Activated CD4-positive, alpha-beta T cell treated with anti-CD3 and anti-CD28 coated beads for 4 hours (primary cell): ENCODE results near the gene PPIL3.

Source experiments
- DNase-seq, 2 donors: peaks; one replicate each; pipeline ENCODE4 v3.0.0-alpha.2; 2020

PPIL3 gene

DNA sequence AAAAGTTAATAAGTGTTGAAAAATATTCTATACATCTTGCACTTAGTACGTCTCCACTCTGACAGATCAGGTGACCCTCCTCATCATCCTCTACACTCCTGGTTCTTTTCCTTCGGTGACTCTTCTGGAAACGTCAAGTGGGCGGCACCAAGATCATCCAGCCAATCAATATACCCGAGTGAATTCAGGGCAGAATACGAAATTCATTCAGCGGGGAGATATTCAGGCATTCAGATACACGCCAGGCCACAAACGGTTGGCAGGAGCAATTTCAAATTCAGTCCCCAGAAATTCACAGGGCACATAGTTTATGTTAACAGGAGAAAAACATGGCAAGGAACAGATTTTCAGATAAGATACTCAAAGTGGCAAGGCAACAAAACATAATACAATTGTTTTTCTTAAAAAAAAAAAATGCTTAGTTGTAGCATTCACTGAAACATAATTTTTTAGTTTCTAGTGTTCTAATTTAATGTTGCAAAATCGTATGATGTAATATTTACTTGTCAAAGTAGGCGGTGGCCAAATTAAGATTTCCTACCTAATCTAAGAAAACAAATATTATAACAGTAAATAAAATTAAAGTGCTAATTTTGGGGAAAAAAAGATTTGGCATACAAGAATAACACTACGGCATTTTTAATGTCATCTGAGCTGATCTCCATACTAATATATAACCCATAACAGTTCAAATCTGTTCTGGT is 28.6 kb downstream of the PPIL3 start:
- DNase-seq = no peak

DNA sequence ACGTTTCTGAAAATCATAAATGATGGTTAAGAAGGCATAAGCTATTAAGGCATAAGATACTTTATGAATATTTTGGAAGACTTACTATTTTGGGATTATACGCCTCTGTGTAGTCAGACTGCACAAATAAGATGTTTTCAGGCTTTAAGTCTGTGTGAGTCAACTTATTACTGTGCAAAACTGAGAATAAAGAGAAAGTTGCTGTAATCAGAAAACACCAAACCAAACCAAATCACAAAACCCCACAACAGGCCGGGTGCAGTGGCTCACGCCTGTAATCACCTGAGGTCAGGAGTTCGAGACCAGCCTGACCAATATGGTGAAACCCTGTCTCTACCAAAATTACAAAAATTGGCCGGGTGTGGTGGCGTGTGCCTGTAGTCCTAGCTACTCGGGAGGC is 32.1 kb downstream of the PPIL3 start:
- no peak for DNase-seq

DNA sequence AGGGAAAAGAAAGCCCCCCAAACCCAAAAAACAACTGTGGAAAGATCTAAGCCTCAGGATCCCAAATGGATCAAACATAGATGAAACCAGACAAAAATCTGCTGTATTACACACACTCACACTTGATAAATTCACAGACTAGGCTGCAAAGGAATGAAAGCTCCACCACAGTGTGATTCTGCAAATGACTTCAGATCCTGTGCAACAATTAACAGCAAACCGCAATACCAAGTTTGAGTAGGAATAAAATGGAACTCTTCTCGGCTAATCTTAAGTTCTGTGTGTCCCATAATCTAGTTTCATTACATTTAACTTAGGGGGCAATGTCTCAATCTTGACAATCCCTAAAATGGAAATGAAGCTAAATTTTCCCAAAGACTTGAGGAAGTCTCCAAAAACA is 36.3 kb downstream of the PPIL3 start:
- no peak for DNase-seq

DNA sequence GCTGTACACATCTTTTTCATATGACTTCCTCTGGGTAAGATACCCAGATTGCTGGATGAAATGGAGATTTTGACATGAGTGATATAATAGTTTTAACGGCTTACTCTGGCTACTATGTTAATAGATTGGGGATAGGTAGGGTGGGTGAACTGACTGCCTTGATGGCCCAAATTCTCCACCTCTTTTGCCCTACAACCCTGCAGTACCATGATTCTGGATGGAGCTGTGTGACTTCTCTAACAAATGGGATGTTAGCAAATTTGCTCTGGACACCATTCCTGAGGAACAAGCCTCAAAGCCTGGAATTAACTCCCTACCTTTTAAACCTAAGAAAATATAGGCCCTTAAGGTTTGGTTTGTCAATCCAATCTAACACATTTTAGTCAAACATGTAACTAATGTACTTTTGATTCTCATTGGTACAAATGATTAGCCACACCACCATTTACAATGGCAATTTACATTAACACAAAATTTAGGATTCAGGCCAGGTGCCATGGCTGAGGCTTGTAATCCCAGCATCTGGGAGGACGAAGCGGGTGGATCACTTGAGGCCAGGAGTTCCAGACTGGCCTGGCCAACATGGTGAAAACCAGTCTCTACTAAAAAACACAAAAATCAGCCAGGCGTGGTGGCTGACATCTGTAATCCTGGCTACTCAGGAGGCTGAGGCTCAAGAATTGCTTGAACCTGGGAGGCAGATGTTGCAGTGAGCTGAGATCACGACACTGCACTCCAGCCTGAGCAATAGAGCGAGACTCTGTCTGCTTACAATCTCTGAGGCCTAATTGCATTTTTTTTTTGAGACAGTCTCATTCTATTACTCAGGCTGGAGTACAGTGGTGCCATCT is 37.3 kb downstream of the PPIL3 start:
- DNase-seq = no peak

DNA sequence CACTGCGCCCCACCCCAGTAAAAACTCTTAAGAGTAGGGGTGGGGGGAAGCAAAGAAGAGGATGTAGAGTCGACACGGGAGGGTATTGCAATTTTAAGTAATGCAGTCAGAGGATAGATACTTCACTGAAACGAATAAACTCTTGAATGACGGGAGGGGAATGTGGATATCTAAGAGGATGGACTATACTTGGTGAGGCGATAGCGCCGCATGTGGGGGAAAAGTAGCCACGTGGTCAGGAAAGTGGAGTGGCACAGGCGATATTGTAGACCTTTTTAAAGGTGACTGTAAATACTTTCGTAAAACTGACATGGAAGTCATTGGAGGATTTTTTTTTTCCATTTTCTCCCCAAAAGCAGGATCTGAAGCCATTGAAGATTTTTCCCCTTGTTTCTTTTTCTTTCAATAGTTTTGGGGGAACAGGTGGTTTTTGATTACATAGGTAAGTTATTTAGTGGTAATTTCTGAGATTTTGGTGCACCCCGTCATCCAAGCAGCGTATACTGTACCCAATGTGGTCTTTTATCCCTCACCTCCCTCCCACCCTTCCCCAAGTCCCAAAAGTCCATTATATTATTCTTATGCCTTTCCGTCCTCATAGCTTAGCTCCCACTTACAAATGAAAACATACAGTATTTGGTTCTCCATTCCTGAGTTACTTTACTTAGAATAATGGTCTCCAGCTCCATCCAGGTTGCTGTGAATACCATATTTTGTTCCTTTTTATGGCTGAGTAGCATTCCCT is 38.2 kb downstream of the PPIL3 start:
- no peak for DNase-seq

DNA sequence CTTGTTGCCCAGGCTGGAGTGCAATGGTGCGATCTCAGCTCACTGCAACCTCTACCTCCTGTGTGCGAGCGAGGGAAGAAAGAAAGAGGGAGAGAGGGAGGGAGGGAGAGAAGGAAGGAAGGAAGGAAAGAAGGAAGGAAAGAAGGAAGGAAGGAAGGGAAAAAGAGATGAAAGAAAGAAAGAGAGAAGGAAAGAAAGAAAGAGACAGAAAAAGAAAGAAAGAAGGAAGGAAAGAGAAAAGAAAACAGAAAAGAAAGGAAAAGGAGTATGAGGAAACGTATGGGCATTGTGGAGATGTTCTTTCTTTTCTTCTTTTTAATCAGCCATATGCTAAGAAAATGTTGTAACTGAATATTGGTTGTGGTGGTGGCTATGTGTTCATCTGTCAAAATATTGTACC is 40.9 kb downstream of the PPIL3 start:
- DNase-seq = no peak

DNA sequence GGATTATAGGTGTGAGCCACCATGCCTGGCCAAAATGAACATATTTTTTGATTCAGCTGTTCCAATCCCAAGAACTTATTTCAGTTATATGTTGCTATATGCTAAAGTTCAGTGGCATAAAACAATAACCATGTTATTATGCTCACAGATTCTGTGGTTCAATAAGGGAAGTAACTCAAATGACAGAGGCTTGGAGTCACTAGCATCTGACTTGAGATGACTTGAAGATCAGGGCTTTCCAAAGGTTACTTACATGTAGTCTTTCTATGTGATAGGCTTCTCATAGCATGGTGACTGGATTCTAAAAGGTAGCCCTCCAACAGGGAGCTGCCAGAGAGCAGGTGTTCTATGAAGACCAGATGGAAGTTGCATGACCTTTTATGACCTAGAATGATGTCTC is 41.6 kb downstream of the PPIL3 start:
- no peak for DNase-seq

DNA sequence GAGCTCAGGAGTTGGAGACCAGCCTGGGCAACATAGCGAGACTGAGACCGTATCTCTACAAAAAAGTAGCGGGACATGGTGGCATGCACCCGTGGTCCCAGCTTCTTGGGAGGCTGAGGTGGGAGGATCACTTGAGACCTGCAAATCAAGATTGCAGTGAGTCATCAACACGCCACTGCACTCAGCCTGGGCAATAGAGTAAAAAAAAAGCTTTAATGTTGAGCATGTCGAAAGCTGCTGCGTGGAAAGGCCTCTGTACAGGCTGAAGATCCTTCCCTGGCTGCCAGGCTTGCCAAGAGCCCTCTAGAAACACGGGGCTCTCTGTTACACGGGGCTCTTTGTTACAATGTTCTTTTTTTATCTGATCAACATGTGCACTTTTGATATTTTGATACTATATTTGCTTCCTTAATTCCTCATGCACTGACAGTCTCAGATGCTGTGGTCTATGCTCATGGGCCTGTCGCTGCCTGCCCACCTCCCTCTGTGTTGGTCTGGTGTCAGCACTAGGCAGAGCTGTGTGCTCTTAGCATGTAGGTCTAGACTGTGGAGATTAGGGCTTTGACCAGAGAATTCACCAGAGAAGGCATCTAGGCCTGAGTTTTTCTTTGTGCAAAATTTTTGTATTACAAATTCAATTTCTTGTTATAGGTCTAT is 43.1 kb downstream of the PPIL3 start:
- DNase-seq = no peak

DNA sequence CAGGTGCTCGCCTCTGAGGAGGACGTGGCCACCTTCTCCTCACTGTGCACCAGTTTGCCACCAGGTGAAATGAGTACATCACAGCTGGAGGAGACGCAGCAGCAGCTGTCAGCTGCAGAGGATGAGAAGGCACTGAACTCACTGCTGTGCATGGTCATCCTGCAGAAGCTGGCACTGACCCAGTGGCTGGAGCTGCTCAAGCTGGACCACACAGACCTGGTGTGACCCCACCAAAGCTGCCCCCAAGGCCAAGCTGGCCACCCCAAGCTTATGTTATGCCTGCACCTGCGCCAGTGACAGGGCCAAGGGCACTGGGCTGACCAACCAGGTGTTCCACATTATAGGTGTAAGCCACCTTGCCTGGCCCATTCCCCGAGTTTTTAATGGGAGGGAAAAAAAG is 43.7 kb downstream of the PPIL3 start:
- no peak for DNase-seq

DNA sequence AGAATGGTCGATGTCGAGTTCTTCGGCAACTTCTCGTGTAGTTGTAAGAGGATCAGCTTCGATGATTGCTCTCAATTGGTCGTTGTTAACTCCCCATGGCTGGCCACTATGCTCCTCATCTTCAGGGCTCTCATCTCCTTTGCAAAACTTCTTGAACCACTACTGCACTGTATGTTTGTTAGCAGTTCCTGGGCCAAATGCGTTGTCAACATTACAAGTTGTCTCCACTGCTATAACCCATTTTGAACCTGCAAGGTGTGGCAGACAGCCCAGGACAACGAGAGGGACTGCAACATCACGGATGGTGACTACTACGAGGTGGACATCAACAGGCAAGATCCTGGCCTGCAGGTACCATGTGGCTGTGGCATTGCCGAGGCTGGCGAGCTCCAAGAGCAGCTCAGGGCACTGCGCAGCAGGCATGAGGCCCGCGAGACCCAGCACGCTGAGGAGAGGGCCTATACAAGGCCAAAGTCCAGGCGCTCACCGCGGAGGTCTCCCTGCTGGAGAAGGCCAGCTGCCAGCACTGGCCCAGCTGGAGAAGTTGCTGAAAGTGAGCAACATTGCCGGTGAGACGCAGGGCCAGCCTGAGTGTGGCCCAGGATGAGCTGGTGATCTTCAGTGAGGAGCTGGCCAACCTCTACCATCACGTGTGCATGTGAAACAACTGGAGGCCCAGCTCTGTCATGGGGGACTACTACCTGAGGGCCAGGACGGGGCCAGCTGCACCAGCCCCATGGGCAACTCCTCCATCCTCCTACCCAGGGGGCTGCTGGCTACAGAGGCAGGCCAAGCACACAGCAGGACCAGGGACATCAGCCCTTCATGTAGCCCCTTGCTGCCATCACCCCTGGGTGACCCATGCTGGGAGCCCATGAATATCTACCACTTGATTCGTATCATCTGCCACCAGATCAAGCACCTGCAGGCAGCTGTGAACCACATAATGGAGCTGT is 44.6 kb downstream of the PPIL3 start:
- no peak for DNase-seq

DNA sequence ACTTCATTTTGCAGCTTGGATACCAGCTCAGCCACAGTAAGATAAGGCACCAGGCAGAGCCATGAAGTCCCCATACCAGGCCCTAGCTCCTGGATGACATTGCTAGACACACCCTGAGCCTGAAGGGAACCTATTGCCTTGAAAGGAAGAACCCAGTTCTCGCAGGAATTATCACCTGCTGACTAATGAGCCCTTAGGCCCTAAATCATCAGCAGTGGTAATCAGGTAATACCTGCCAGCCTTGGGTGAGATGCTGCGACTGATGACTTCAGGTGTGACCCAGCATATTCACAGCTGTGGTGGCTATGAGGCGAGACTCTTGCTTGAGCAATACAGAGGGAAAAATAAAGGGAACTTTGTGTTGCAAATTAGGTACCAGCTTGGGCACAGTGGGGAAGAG is 49.4 kb downstream of the PPIL3 start:
- DNase-seq = no peak

DNA sequence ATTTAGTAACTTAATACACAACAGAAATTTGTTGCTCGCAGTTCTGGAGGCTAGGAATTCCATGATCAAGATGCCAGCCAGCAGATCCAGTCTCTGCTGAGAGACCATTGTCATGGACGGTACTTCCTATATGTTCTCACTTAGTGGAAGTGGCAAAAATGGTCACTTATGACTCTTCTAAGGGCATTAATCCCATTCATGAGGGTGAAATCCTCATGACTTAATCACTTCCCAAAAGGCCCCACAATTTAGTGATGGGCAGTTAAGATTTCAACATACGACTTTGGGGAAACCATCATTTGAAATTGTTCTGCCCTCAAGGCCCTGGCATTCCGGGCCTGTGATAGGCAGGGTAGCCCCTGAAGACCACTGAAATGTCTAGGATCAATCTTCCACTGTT is 54.2 kb downstream of the PPIL3 start:
- no peak for DNase-seq

DNA sequence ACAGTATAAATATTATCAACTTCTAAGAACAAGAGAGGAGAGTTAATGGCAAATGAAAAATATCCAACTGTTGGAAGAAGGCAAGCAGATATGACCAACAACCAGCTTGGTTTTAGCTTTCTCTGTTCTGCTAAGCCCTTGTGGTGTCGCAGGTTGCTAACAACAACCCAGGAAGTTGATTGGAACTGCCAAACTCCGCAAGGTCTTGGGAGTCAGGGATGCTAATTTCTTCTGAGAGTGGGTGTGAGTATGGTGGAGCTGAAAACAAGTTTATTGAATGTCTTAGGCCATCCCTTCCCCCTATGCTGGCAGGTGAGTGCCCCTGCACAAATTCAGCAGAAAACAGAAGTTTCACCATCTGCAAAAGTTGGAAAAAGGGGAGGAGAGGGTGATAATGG is 59.6 kb downstream of the PPIL3 start:
- no peak for DNase-seq

DNA sequence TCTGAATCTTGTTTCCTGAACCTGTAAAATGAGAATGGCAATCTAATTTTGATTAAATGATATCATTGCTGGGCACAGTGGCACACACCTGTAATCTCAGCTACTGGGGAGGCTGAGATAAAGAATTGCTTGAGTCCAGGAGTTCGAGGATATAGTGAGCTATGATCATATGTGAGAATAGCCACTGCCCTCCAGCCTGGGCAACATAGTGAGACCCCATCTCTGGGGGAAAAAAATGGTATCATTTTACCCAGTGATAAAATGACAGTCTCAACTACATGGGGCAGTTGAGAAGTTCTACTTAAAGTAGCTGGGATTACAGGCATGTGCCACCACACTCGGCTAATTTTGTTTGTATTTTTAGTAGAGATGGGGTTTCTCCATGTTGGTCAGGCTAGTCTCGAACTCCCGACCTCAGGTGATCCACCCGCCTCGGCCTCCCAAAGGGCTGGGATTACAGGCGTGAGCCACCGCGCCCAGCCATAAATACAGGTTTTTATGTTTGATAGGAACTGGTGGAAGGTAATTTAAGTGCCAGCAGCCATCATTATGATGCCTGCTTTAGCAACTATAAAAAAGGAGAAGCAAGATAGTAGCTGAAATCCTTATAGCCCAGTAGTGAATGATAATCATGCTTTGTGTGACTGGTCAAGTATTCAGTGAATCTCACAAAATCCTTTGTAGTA is 60.2 kb downstream of the PPIL3 start:
- DNase-seq = no peak

DNA sequence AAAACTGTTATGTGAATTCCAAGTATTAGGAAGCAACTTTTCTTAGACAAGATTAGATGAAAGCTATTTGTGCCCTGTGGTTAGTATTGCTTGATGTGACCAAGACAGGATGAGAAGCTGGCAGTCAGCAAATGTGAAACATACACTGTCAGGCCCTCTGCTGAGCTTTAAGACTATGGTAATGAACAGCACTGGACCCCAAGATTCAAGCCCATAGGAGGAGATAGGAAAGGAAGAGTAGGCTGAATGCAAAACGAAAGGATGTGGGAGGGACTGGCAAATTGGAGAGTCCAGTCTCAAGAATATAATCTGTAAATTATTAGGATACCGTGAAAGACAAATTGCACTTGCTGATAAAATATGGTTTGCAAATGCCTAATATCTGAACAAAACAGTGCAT is 60.8 kb downstream of the PPIL3 start:
- no peak for DNase-seq

DNA sequence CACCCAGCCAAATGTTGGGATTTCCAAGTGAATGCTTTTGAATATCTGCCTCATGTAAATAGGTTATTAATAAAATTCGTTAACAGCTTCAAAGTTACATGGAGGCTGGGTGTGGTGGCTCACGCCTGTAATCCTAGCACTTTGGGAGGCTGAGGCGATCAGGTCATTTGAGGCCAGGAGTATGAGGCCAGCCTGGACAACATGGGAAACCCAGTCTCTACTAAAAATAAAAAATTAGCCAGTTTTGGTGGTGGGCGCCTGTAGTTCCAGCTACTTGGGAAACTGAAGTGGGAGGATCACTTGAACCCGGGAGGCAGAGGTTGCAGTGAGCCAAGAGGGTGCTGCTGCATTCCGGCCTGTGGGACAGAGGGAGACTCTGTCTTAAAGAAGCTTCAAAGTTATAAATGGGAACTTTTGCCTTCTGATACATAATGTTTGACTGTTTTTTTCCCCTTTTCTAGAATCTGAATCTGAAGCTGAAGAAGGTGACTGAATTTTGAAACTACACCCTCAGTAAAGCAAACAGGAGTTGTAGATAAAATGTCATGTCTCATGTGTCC is 67.1 kb downstream of the PPIL3 start:
- DNase-seq = no peak
